BLaER1 treated with 17β-estradiol and CSF1 and Interleukin-3, amounts not matched to agents 10 nM and 100 nM (cell line): ENCODE data around the gene AP1M1.
"Not testable (repeated sequence)": the region's sequence is repeated elsewhere in the genome, so short reads cannot be mapped to it uniquely, and the experiment has no call there.

ENCODE experiments used
- H3K27ac ChIP-seq, 11 experiments: shearing (Covaris generic); formaldehyde crosslinking; 2 replicates each; pipeline ENCODE4 v1.8.1; 2022
- H3K27me3 ChIP-seq, 11 experiments: shearing (Covaris generic); formaldehyde crosslinking; 2 replicates each; pipeline ENCODE4 v1.8.1; 2022
- H3K36me3 ChIP-seq, 11 experiments: shearing (Covaris generic); formaldehyde crosslinking; 2 replicates each; pipeline ENCODE4 v1.8.1; 2022
- H3K4me1 ChIP-seq, 10 experiments: shearing (Covaris generic); formaldehyde crosslinking; 2 replicates each; pipeline ENCODE4 v1.8.1; 2022
- H3K4me2 ChIP-seq, 11 experiments: shearing (Covaris generic); formaldehyde crosslinking; 2 replicates each; pipeline ENCODE4 v1.8.1; 2022
- H3K4me3 ChIP-seq, 10 experiments: shearing (Covaris generic); formaldehyde crosslinking; 2 replicates each; pipeline ENCODE4 v1.8.1; 2022
- H3K9ac ChIP-seq, 11 experiments: shearing (Covaris generic); formaldehyde crosslinking; 2 replicates each; pipeline ENCODE4 v1.8.1; 2022
- H3K9me3 ChIP-seq, 11 experiments: shearing (Covaris generic); formaldehyde crosslinking; replicated peaks in 1 of 11; 2 replicates each; pipeline ENCODE4 v1.8.1; 2022
- H4K20me1 ChIP-seq, 11 experiments: shearing (Covaris generic); formaldehyde crosslinking; 2 replicates each; pipeline ENCODE4 v1.8.1; 2022
- Cebpa-rat ChIP-seq, 11 experiments: shearing (Covaris generic); IDR thresholded peaks; 2 replicates each; pipeline ENCODE4 v1.8.1; 2022

Gene AP1M1

DNA sequence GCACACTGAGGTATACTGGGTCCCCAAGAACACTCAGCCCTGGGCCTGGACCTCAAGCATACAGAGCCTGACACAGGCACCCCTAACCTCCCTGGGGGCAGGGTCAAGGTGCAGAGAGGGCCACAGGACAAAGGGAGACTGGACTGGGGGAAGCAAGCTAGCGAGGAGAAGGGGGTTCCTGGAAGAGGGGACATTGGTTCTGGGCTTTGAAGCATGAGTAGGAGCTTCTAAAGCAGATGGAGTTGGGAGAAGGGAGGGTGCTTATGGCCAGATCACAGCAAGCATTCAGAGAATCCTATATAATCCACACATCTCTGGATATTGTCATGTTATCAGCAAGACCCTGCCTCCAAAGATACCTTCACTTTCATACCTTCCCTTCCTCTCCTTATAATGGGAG, 27.6 kb upstream of the AP1M1 start:
- no peak for TF ChIP-seq Cebpa-rat (IDR thresholded peaks at IDR 0.05)
- H3K36me3 ChIP-seq = peaks cover 0 to 1% (median 0%) of the 10 kb centered on the region in 11 experiments; a peak in 1 of 22 replicates
- peak overlapping the region in 3 of 11 experiments; percentile 48 to 88 (median 76); a peak in 5 of 22 replicates for H3K4me2 ChIP-seq
- H3K9ac ChIP-seq = no peak overlapping the region; a peak in 2 of 22 replicates
- no peaks in the 10 kb centered on the region for H3K27me3 ChIP-seq
- peaks cover 3 to 14% (median 7%) of the 10 kb centered on the region in 11 experiments for H3K9me3 ChIP-seq
- no peaks in the 10 kb centered on the region for H4K20me1 ChIP-seq
- peaks cover 28 to 63% (median 46%) of the 10 kb centered on the region in 10 experiments for H3K4me1 ChIP-seq
- no peak overlapping the region for H3K4me3 ChIP-seq
- H3K27ac ChIP-seq = peak overlapping the region in 8 of 11 experiments; percentile 14 to 84 (median 76); a peak in 11 of 22 replicates

DNA sequence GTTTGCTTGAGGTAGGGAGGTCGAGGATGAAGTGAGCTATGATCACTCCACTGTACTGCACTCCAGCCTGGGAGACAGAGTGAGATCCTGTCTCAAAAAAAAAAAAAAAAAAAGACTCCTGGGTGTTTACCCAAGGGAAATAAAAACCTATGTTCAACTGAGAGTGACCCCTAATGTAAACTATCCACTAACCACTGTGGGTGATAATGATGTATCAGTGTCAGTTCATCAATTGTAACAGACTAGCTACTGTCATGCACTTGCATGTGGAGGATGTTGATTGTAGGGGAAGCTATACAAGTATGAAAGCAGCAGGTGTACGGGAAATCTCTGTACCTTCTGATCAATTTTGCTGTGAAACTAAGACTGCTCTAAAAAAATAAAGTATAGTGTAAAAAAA, 21.8 kb upstream of the AP1M1 start:
- no peaks in the 10 kb centered on the region for H3K27me3 ChIP-seq
- no peak overlapping the region for H3K4me3 ChIP-seq
- no peak overlapping the region for H3K4me2 ChIP-seq
- peaks cover 12 to 18% (median 15%) of the 10 kb centered on the region in 11 experiments for H3K9me3 ChIP-seq
- TF ChIP-seq Cebpa-rat (IDR thresholded peaks at IDR 0.05) = no peak
- peaks cover 0 to 7% (median 0%) of the 10 kb centered on the region in 11 experiments; a peak in 1 of 22 replicates for H3K36me3 ChIP-seq
- no peaks in the 10 kb centered on the region for H4K20me1 ChIP-seq
- no peak overlapping the region for H3K27ac ChIP-seq
- peaks cover 12 to 56% (median 36%) of the 10 kb centered on the region in 10 experiments for H3K4me1 ChIP-seq
- no peak overlapping the region for H3K9ac ChIP-seq

DNA sequence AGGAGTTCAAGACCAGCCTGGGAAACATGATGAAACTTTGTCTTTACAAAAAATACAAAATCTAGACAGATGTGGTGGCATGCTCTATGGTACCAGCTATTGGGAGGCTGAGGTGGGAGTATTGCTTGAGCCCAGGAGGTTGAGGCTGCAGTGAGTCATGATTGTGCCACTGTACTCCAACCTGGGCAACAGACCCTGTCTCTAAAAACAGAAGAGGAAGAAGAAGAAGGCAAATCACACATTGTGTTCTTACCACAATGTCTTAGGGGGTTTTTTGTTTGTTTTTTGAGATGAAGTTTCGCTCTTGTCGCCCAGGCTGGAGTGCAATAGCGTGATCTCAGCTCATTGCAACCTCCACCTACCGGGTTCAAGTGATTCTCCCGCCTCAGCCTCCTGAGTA, 18.8 kb upstream of the AP1M1 start:
- Histone ChIP-seq H3K4me2 (peak overlapping the region in 3 of 11 experiments; percentile 26 to 42 (median 38); a peak in 5 of 22 replicates), H3K9me3 (peaks cover 12 to 18% (median 15%) of the 10 kb centered on the region in 11 experiments), H3K27ac (peak overlapping the region in 1 of 11 experiments; percentile 26; a peak in 2 of 22 replicates), H3K4me1 (peaks cover 6 to 48% (median 31%) of the 10 kb centered on the region in 10 experiments; a peak in 19 of 20 replicates)
- not testable (repeated sequence) for H3K4me3 ChIP-seq, H4K20me1 ChIP-seq, H3K9ac ChIP-seq, H3K36me3 ChIP-seq, H3K27me3 ChIP-seq

DNA sequence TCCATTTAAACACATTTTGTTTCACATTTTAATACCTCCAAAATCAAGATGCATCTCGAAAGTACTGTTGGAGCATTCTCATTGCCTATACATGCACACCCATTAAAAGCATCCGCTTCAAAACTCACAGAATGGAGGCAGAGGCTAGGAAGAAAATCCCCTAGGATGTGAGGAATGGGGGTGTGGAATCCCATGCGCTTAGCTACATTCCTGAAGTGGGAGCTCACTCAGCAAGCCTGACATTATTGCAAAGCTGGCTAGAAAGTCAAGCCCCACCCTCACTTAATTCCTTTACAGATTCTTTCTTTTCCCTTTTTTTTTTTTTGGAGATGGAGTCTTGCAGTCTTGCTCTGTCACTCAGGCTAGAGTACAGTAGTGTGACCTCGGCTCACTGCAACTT, 17.1 kb upstream of the AP1M1 start:
- H3K36me3 ChIP-seq = peaks cover 0 to 1% (median 0%) of the 10 kb centered on the region in 11 experiments; a peak in 1 of 22 replicates
- TF ChIP-seq Cebpa-rat (IDR thresholded peaks at IDR 0.05) = no peak
- no peaks in the 10 kb centered on the region for H3K27me3 ChIP-seq
- H3K4me3 ChIP-seq = no peak overlapping the region
- H3K4me2 ChIP-seq = peak overlapping the region in 6 of 11 experiments; percentile 7 to 56 (median 37); a peak in 8 of 22 replicates
- H3K27ac ChIP-seq = peak overlapping the region in 2 of 11 experiments; percentile 22 to 23; a peak in 2 of 22 replicates
- H3K9ac ChIP-seq = no peak overlapping the region; a peak in 1 of 22 replicates
- peaks cover 0 to 2% (median 0%) of the 10 kb centered on the region in 11 experiments; a peak in 1 of 22 replicates for H4K20me1 ChIP-seq
- H3K9me3 ChIP-seq = peaks cover 4 to 9% (median 6%) of the 10 kb centered on the region in 11 experiments; a peak in 21 of 22 replicates
- H3K4me1 ChIP-seq = peaks cover 11 to 54% (median 36%) of the 10 kb centered on the region in 10 experiments

DNA sequence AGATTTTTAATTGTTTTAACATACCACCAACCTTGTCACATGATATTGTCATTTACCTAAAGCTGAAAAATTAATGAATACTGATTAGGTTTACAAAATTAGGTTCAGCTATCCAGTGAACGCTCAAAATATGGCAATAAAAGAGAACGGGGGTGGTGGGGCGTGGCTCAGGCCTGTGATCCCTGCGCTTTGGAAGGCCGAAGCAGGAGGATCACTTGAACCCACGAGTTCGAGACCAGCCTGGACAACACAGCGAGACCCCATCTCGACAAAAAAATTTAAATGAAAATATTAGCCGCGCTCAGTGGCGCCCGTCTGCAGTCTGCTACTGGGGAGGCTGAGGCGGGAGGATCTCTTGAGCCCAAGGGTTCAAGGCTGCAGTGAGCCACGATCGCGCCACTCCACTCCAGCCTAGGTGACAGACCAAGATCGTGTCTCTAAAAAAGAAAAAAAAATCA, 13.0 kb upstream of the AP1M1 start:
- H3K9ac ChIP-seq = peak overlapping the region; percentile 58 to 96 (median 93); a peak in 19 of 22 replicates

DNA sequence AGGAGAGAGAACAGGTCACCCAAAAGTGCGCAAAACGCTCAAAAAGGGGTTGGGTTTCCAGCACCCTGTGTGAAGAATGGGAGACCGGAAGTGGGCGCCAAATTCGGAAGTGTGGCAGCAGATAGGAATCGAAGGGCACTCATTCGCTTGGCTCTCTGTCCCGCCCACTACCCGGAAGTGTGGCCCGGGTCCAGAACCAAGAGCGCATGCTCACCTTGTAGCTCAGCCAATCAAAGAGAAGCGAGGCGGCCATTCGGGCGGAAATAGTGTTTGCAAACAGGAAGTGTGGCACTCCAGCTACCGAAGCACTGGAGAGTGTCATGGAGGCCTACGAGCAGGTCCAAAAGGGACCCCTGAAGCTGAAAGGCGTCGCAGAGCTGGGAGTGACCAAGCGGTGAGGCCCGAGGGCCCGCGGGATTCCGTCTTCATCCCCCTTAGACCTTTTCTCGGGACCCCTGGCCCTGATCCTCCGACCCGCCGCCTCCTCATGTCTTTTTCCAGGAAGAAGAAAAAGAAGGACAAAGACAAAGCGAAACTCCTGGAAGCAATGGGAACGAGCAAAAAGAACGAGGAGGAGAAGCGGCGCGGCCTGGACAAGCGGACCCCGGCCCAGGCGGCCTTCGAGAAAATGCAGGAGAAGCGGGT, 12.5 kb upstream of the AP1M1 start, which contains the start of gene FAM32A:
Gene FAM32A (plus strand): TSS at position 288 of the 645 bp plus-strand sequence. CDS start 33 bp downstream, at position 321.
- Histone ChIP-seq H4K20me1 (peaks cover 23 to 43% (median 40%) of the 10 kb centered on the region in 11 experiments; a peak in 19 of 22 replicates), H3K9me3 (no peaks in the 10 kb centered on the region), H3K36me3 (peaks cover 35 to 40% (median 38%) of the 10 kb centered on the region in 11 experiments), H3K4me3 (peak within 1 kb of the TSS; percentile 85 to 99 (median 96)), H3K4me1 (peaks cover 28 to 58% (median 42%) of the 10 kb centered on the region in 10 experiments), H3K9ac (peak within 1 kb of the TSS; percentile 89 to 96 (median 93)), H3K27ac (peak within 1 kb of the TSS; percentile 86 to 95 (median 91)), H3K4me2 (peak within 1 kb of the TSS; percentile 80 to 95 (median 86)), H3K27me3 (no peaks in the 10 kb centered on the region)
- no peak for TF ChIP-seq Cebpa-rat (IDR thresholded peaks at IDR 0.05)

More for the DNA sequence above, 13.0 kb upstream of the AP1M1 start:
- Histone ChIP-seq H3K27me3 (no peaks in the 10 kb centered on the region), H3K4me1 (peaks cover 28 to 63% (median 42%) of the 10 kb centered on the region in 10 experiments), H4K20me1 (peaks cover 18 to 38% (median 35%) of the 10 kb centered on the region in 11 experiments; a peak in 19 of 22 replicates), H3K9me3 (no peaks in the 10 kb centered on the region), H3K36me3 (peaks cover 29 to 35% (median 33%) of the 10 kb centered on the region in 11 experiments), H3K4me2 (peak overlapping the region; percentile 64 to 91 (median 77)), H3K27ac (peak overlapping the region; percentile 60 to 92 (median 90); a peak in 19 of 22 replicates), H3K4me3 (peak overlapping the region; percentile 85 to 99 (median 96))
- no peak for TF ChIP-seq Cebpa-rat (IDR thresholded peaks at IDR 0.05)

DNA sequence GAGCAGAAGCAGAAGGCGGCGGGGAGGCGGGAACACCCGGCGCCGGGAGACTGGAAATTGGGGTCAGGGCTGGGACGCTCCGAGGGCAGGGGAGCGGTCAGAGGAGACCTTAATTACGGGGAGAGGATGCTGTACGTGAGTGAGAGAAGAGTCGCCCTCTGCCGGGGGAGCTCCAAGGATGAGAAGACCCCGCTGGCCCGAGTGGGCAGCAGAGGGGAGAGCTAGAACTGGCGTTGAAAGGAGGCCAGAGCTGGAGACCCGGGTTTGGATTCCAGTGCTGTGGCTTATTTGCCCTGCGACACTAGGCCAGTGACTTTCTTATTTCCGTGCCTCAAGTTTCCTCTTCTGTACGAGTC, 12.0 kb upstream of the AP1M1 start:
- peaks cover 27 to 48% (median 45%) of the 10 kb centered on the region in 11 experiments; a peak in 19 of 22 replicates for H4K20me1 ChIP-seq
- H3K4me3 ChIP-seq = peak overlapping the region; percentile 85 to 99 (median 96)
- peak overlapping the region; percentile 86 to 95 (median 91) for H3K27ac ChIP-seq
- peak overlapping the region; percentile 89 to 96 (median 93) for H3K9ac ChIP-seq
- no peaks in the 10 kb centered on the region for H3K27me3 ChIP-seq
- TF ChIP-seq Cebpa-rat (IDR thresholded peaks at IDR 0.05) = no peak
- H3K4me2 ChIP-seq = peak overlapping the region; percentile 80 to 95 (median 86)
- no peaks in the 10 kb centered on the region for H3K9me3 ChIP-seq
- H3K4me1 ChIP-seq = peaks cover 28 to 53% (median 40%) of the 10 kb centered on the region in 10 experiments
- peaks cover 40 to 45% (median 43%) of the 10 kb centered on the region in 11 experiments for H3K36me3 ChIP-seq

DNA sequence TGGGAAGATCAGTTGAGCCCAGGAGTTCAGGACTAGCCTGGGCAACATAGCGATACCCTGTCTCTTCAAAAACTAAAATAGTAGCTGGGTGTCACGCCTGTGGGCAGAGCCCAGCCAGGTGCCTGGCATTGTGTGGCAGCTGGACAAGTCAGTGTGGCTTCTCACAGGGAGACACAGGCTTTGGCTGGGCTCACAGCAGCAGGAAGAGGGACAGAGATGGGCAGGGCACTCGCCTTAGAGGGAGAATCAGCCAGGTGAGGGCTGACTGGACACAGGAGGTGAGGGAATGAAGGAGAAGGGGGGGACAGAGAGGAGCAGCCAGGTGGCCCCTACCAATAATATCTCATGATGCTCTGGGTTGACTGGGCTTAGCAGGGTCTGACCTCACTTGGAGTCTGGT, 9.2 kb upstream of the AP1M1 start:
- peaks cover 15 to 30% (median 22%) of the 10 kb centered on the region in 10 experiments for H3K4me1 ChIP-seq
- H4K20me1 ChIP-seq = peaks cover 31 to 67% (median 57%) of the 10 kb centered on the region in 11 experiments; a peak in 19 of 22 replicates
- peak overlapping the region in 9 of 11 experiments; percentile 12 to 55 (median 28); a peak in 9 of 22 replicates for H3K9ac ChIP-seq
- H3K27ac ChIP-seq = no peak overlapping the region
- H3K4me2 ChIP-seq = 0 out of 22 replicates have a peak overlapping the region, but pooled peaks of 1 of the 11 experiments have one; percentile 7
- H3K27me3 ChIP-seq = no peaks in the 10 kb centered on the region
- TF ChIP-seq Cebpa-rat (IDR thresholded peaks at IDR 0.05) = no peak
- H3K36me3 ChIP-seq = peaks cover 68 to 73% (median 70%) of the 10 kb centered on the region in 11 experiments
- no peaks in the 10 kb centered on the region for H3K9me3 ChIP-seq
- no peak overlapping the region for H3K4me3 ChIP-seq

DNA sequence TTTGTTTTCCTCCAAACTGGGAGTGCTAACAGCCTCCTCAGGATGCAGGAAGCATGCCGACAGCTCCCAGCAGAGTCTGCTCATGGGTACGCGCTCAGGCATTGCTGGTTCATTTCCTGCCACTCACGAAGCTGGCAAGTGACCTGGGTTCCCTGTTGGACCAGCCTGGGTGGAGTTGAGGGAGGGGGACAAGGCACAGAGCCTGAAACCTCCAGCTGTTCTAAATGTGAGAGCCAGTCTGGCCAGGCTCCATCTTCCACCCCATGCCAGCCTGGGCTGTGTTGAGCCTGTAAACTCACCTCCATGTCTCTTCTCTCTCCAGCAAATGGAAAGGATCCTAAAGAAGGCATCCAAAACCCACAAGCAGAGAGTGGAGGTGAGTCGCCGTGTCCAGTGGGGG, 7.5 kb upstream of the AP1M1 start:
- H3K27ac ChIP-seq = no peak overlapping the region
- H3K27me3 ChIP-seq = no peaks in the 10 kb centered on the region
- no peak for TF ChIP-seq Cebpa-rat (IDR thresholded peaks at IDR 0.05)
- H4K20me1 ChIP-seq = peaks cover 31 to 67% (median 57%) of the 10 kb centered on the region in 11 experiments; a peak in 19 of 22 replicates
- H3K9ac ChIP-seq = peak overlapping the region in 3 of 11 experiments; percentile 2 to 41 (median 23); a peak in 4 of 22 replicates
- peaks cover 73 to 86% (median 78%) of the 10 kb centered on the region in 11 experiments for H3K36me3 ChIP-seq
- H3K4me3 ChIP-seq = no peak overlapping the region
- peaks cover 9 to 25% (median 17%) of the 10 kb centered on the region in 10 experiments for H3K4me1 ChIP-seq
- H3K9me3 ChIP-seq = no peaks in the 10 kb centered on the region
- H3K4me2 ChIP-seq = no peak overlapping the region
